Stomach smooth muscle (tissue), 2 donors: ENCODE results near the gene SFXN3.
A peak's percentile ranks its signal among the peaks of the same experiment; 100 is the strongest.

Source experiments
- H3K27ac ChIP-seq: one replicate; pipeline ENCODE4 v1.7.0; 2013; ENCODE audit warnings: mild to moderate bottlenecking, low read length, inconsistent platforms
- H3K27me3 ChIP-seq, 2 donors: one replicate each; pipeline ENCODE4 v1.7.0; 2013; ENCODE audit warnings: low read length in 2 of 2; ENCODE audit not compliant: insufficient read depth in 2 of 2, control insufficient read depth in 1 of 2
- H3K36me3 ChIP-seq, 2 donors: one replicate each; pipeline ENCODE4 v1.7.0; 2013; ENCODE audit warnings: low read length in 2 of 2; ENCODE audit not compliant: control insufficient read depth in 2 of 2, insufficient read depth in 2 of 2
- H3K4me1 ChIP-seq: one replicate; pipeline ENCODE4 v1.7.0; 2013; ENCODE audit warnings: low read length; ENCODE audit not compliant: control insufficient read depth, insufficient read depth
- H3K4me3 ChIP-seq, 2 donors: one replicate each; pipeline ENCODE4 v1.7.0; 2013; ENCODE audit warnings: low read length in 2 of 2
- H3K9ac ChIP-seq, 2 donors: one replicate each; pipeline ENCODE4 v1.7.0; 2013; ENCODE audit warnings: low read length in 2 of 2, mild to moderate bottlenecking in 1 of 2
- H3K9me3 ChIP-seq, 2 donors: one replicate each; pipeline ENCODE4 v1.7.0; 2013; ENCODE audit warnings: low read length in 2 of 2; ENCODE audit not compliant: control insufficient read depth in 2 of 2
- donor health status: healthy.
- donor health status: Pancreatic carcinoma.

SFXN3 gene

GRCh38 chr10:101067356-101068083, 36.5 kb downstream of the SFXN3 start:
- peaks cover 44 to 54% of the 10 kb centered on the region in 2 donors for H3K27me3 ChIP-seq

GRCh38 chr10:101069441-101069840, 38.4 kb downstream of the SFXN3 start:
- Histone ChIP-seq H3K36me3 (no peaks in the 10 kb centered on the region), H3K4me3 (no peak overlapping the region), H3K27me3 (peaks cover 48 to 52% of the 10 kb centered on the region in 2 donors), H3K4me1 (peaks cover 27% of the 10 kb centered on the region), H3K9me3 (no peaks in the 10 kb centered on the region), H3K27ac (no peak overlapping the region), H3K9ac (no peak overlapping the region)

More at GRCh38 chr10:101067356-101068083, 36.5 kb downstream of the SFXN3 start:
- H3K4me1 ChIP-seq, result peaks cover 41% of the 10 kb centered on the region
- H3K4me3 ChIP-seq, result peak overlapping the region; percentile 65 to 80
- no peak overlapping the region for H3K27ac ChIP-seq
- H3K9me3 ChIP-seq, result no peaks in the 10 kb centered on the region
- no peaks in the 10 kb centered on the region for H3K36me3 ChIP-seq
- peak overlapping the region; percentile 2 to 40 for H3K9ac ChIP-seq

GRCh38 chr10:101070098-101070497, 39.1 kb downstream of the SFXN3 start:
- Histone ChIP-seq H3K27ac (no peak overlapping the region), H3K9ac (no peak overlapping the region), H3K4me3 (no peak overlapping the region), H3K27me3 (peaks cover 44 to 48% of the 10 kb centered on the region in 2 donors), H3K4me1 (peaks cover 24% of the 10 kb centered on the region), H3K36me3 (no peaks in the 10 kb centered on the region), H3K9me3 (no peaks in the 10 kb centered on the region)

DNA sequence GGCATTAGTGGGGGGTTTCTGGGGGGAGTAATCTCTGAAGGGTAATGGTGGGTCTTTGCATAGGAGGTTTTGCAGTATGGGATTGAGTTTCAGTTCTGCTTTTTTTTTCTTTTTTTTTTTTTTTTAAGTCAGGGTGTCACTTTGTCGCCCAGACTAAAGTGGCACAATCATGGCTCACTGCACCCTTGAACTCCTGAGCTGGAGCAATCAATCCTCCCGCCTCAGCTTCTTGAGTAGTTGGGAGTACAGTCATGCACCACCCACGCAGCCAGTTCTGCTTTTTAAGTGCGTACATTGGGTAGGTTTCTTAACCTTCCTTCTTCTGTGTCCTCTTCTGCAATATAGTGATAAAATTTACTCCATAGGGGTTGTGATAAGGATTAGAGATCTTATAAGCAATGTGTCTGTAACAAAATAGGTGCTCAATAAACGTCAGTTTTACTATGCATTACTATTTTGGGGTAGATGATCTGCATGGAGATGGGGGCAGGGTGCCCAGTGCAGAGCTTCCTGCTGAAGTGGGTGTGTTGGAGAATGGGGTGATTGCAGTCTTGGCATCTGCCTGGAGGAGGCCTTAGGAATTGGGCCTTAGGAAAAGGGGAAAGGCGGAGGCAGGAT, 40.3 kb downstream of the SFXN3 start:
- no peak overlapping the region for H3K9ac ChIP-seq
- no peak overlapping the region for H3K27ac ChIP-seq
- H3K4me1 ChIP-seq, result peaks cover 13% of the 10 kb centered on the region
- H3K9me3 ChIP-seq, result no peaks in the 10 kb centered on the region
- H3K27me3 ChIP-seq, result peaks cover 43 to 44% of the 10 kb centered on the region in 2 donors
- H3K36me3 ChIP-seq, result no peaks in the 10 kb centered on the region
- no peak overlapping the region for H3K4me3 ChIP-seq

- H3K9ac ChIP-seq, result no peak overlapping the region
- peaks cover 41 to 43% of the 10 kb centered on the region in 2 donors for H3K27me3 ChIP-seq
- H3K4me3 ChIP-seq, result no peak overlapping the region
- H3K27ac ChIP-seq, result no peak overlapping the region
- H3K36me3 ChIP-seq, result no peaks in the 10 kb centered on the region
- H3K9me3 ChIP-seq, result no peaks in the 10 kb centered on the region
- H3K4me1 ChIP-seq, result peaks cover 8% of the 10 kb centered on the region
Observed at GRCh38 chr10:101071885-101072433, 40.9 kb downstream of the SFXN3 start.

DNA sequence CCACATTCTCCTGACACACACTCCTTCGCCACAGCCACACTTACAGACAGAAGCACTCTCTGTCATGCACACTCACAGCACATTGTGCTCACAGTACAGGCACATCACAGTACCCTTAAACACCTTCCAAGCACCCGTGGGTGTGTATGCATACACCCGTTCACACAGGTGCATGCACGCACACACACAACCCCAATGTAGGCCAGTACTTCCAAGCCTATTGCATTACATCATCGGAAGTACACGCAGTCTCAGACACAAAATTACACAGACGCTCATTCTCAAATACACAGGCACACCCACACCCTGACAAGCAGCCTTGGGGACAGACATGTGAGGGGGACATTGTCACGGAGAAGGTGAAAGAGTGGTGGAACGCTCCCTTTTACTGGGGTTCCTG, 41.9 kb downstream of the SFXN3 start:
- Histone ChIP-seq H3K27me3 (peaks cover 36 to 38% of the 10 kb centered on the region in 2 donors), H3K4me3 (no peak overlapping the region), H3K27ac (no peak overlapping the region)

GRCh38 chr10:101073631-101074030, 42.6 kb downstream of the SFXN3 start:
- no peak overlapping the region for H3K4me3 ChIP-seq
- H3K27me3 ChIP-seq, result peaks cover 38 to 39% of the 10 kb centered on the region in 2 donors
- H3K9ac ChIP-seq, result no peak overlapping the region
- no peaks in the 10 kb centered on the region for H3K4me1 ChIP-seq
- no peaks in the 10 kb centered on the region for H3K9me3 ChIP-seq
- H3K27ac ChIP-seq, result no peak overlapping the region
- no peaks in the 10 kb centered on the region for H3K36me3 ChIP-seq

More for the DNA sequence above, 41.9 kb downstream of the SFXN3 start:
- no peaks in the 10 kb centered on the region for H3K36me3 ChIP-seq
- no peak overlapping the region for H3K9ac ChIP-seq
- no peaks in the 10 kb centered on the region for H3K9me3 ChIP-seq
- H3K4me1 ChIP-seq, result no peaks in the 10 kb centered on the region

- no peaks in the 10 kb centered on the region for H3K4me1 ChIP-seq
- H3K4me3 ChIP-seq, result no peak overlapping the region
- peaks cover 44% of the 10 kb centered on the region in 2 donors for H3K27me3 ChIP-seq
- H3K36me3 ChIP-seq, result no peaks in the 10 kb centered on the region
- H3K27ac ChIP-seq, result no peak overlapping the region
- H3K9me3 ChIP-seq, result no peaks in the 10 kb centered on the region
- no peak overlapping the region for H3K9ac ChIP-seq
Observed at GRCh38 chr10:101075775-101076174, 44.7 kb downstream of the SFXN3 start.

- Histone ChIP-seq H3K36me3 (no peaks in the 10 kb centered on the region), H3K9ac (no peak overlapping the region), H3K9me3 (no peaks in the 10 kb centered on the region), H3K4me3 (no peak overlapping the region), H3K27ac (no peak overlapping the region), H3K4me1 (no peaks in the 10 kb centered on the region), H3K27me3 (peaks cover 43 to 47% of the 10 kb centered on the region in 2 donors)
Observed at GRCh38 chr10:101076630-101077029, 45.6 kb downstream of the SFXN3 start.

DNA sequence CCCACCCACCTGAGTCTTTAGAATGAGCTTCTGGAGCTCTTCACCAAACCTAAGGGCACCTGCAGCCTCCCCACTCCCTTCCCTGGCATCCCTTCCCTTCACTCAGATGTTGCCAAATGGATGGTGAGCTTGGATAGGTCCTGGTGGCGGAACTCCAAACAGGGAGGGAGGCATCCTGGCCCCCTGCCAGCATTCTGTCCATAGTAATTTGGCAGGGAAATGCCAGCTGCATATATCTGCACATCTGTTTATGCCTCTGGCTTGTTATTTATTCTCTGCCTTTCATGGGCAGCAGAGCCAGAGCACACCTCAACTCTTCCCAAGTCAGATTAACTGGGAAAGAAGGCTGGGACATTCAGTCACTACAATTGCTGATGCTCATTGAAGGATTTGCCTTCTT, 48.8 kb downstream of the SFXN3 start:
- Histone ChIP-seq H3K4me3 (no peak overlapping the region), H3K27me3 (peaks cover 25 to 37% of the 10 kb centered on the region in 2 donors), H3K9me3 (no peaks in the 10 kb centered on the region), H3K4me1 (no peaks in the 10 kb centered on the region), H3K27ac (no peak overlapping the region), H3K9ac (no peak overlapping the region), H3K36me3 (no peaks in the 10 kb centered on the region)
